AG04450 (cell line): ENCODE results near the gene NEDD8. TPM values are rescaled to one million over a fixed set of nuclear protein-coding genes. Genes with fewer than 3 reads are reported as not detected.

ENCODE experiments used
- CTCF ChIA-PET: fragments of 300-600, 350-600 bp; formaldehyde crosslinking; extraction: SDS; loops from one replicate; lab custom pipeline; 2022; ENCODE audit warnings: antibody characterized with exemption, inconsistent platforms; lab: Charles Lee
- POLR2A ChIA-PET: fragments of 350-600 bp; formaldehyde crosslinking; extraction: SDS; loops from one replicate; lab custom pipeline; 2021; ENCODE audit warnings: antibody characterized with exemption, inconsistent platforms; lab: Yijun Ruan, JAX
- DNase-seq: peaks from one replicate; pipeline ENCODE4 v3.0.0-alpha.2; 2011; ENCODE audit warnings: low read depth, low spot score
- H3K27ac ChIP-seq: one replicate; pipeline ENCODE4 v1.5.1; 2012; ENCODE audit warnings: low read depth, low read length, control low read depth
- H3K27me3 ChIP-seq: one replicate; pipeline ENCODE4 v1.6.0; 2012; ENCODE audit warnings: low read length; ENCODE audit not compliant: control insufficient read depth, insufficient read depth
- H3K4me3 ChIP-seq: 2 replicates; pipeline ENCODE4 v1.5.1; 2011; ENCODE audit warnings: mild to moderate bottlenecking, low read depth, low read length, control low read depth
- H3K9me3 ChIP-seq: 2 replicates; pipeline ENCODE4 v1.5.1; 2012; ENCODE audit warnings: low read length; ENCODE audit not compliant: control insufficient read depth, insufficient read depth
- CTCF ChIP-seq: IDR thresholded peaks from 2 replicates; pipeline ENCODE4 v1.5.1; 2011; ENCODE audit warnings: low read depth, low read length, control low read depth, inconsistent platforms
- polyA plus RNA-seq: library from polyadenylated mRNA; depleted of rRNA; stranded (reverse); fragments of >200 nt; gene quantifications from 2 replicates; pipeline ENCODE4 v1.2.3, GENCODE V29; 2011

NEDD8 gene
- polyA plus RNA-seq, 1 experiment: 363 TPM

DNA sequence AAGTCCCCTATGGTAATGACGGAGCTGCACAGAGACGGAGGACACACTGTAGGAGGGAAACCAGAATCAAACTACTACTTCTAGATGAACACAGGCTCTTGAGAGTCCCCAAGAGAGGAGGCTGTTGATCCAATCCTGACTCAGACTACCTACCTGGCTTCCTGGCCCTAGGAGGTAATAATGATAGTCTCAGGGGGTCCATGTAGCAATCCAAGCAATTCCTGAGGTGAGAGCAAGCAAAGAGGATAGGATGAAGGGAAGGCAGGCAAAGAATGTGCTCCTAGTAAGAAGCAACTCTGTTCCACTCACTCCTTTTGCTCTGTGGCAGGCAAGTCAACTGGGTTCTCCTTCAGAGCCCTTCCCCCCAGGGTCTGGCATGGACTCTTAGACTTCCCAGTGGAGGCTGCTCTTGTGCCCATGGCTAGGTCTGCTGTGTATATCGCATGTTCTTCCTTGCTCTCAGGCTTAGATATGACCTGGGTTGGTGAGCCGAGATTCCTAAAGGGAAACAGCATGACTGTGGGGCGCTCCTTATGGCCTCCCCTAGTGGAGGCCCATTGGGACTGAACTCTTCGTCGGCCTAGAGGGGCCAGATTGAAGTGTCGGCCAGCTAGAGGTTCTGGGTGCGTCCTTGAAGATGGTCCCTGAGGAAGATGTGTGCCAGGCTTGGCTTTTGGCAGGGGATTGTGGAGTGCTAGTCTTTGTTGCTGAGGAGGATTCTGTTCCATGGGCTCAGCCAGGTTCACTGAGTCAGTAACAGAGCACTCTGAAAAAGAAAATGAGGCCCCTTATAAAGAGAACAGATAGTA, 8.1 kb upstream of the NEDD8 start:
- Histone ChIP-seq H3K9me3 (no peaks in the 10 kb centered on the region), H3K27me3 (no peaks in the 10 kb centered on the region), H3K4me3 (no peak overlapping the region), H3K27ac (no peak overlapping the region)
- ChIA-PET POLR2A (no interaction called here), CTCF (interaction anchor here (1.0 to 5.6 kb wide), 3 partner anchors 57 to 79 kb away, joined by 4 to 84 read pairs (median 5); partner anchors contain the start of genes DHRS1, IRF9 and NOP9)
- no peak for DNase-seq
- no peak for TF ChIP-seq CTCF

- H3K4me3 ChIP-seq: no peak overlapping the region
- ChIA-PET CTCF (interaction anchor here (1.0 to 1.2 kb wide), 4 partner anchors 8 to 95 kb away, joined by 3 to 5 read pairs (median 4); no protein-coding TSS in a partner anchor), POLR2A (no interaction called here)
- DNase-seq: no peak
- no peak for TF ChIP-seq CTCF
- H3K27ac ChIP-seq: no peak overlapping the region
- H3K27me3 ChIP-seq: no peaks in the 10 kb centered on the region
- H3K9me3 ChIP-seq: no peaks in the 10 kb centered on the region
These were observed 6.4 kb upstream of the NEDD8 start for GRCh38 chr14:24238527-24239037.

GRCh38 chr14:24238123-24238522, 6.0 kb upstream of the NEDD8 start:
- ChIA-PET CTCF (interaction anchor here (1.0 to 1.2 kb wide), 4 partner anchors 8 to 95 kb away, joined by 3 to 5 read pairs (median 4); no protein-coding TSS in a partner anchor), POLR2A (no interaction called here)
- TF ChIP-seq CTCF: no peak

GRCh38 chr14:24237463-24237955, 5.3 kb upstream of the NEDD8 start:
- POLR2A ChIA-PET: no interaction called here

More at GRCh38 chr14:24238123-24238522, 6.0 kb upstream of the NEDD8 start:
- Histone ChIP-seq H3K9me3 (no peaks in the 10 kb centered on the region), H3K27me3 (no peaks in the 10 kb centered on the region), H3K27ac (no peak overlapping the region), H3K4me3 (no peak overlapping the region)
- DNase-seq: no peak

More at GRCh38 chr14:24237463-24237955, 5.3 kb upstream of the NEDD8 start:
- Histone ChIP-seq H3K27me3 (no peaks in the 10 kb centered on the region), H3K9me3 (no peaks in the 10 kb centered on the region), H3K4me3 (no peak overlapping the region), H3K27ac (no peak overlapping the region)
- CTCF ChIA-PET: interaction anchor here (1.0 kb wide), 1 partner anchor 9 kb away, joined by 5 read pairs; no protein-coding TSS in a partner anchor
- no peak for DNase-seq
- no peak for TF ChIP-seq CTCF
